Measurements from ENCODE around the gene TMEM232. TPM values are rescaled to one million over a fixed set of nuclear protein-coding genes. Genes with fewer than 3 reads are reported as not detected.

Gene TMEM232
- total and polyA plus RNA-seq, 9 of the 15 experiments (the other 6 are each of a cell fraction or from before 2014, with no cell fraction given): 0.09 to 2.2 (median 0.41) TPM

- Histone ChIP-seq H3K9me3 (replicated peaks; ENCODE audit: control insufficient read depth, insufficient read depth, low read depth, low read length) (no peaks in the 10 kb centered on the region), H3K9me1 (ENCODE audit: control insufficient read depth, insufficient read depth, low read length) (no peaks in the 10 kb centered on the region), H3K36me3 (ENCODE audit: control insufficient read depth, insufficient read depth, low read length) (no peaks in the 10 kb centered on the region), H4K20me1 (replicated peaks; ENCODE audit: control insufficient read depth, insufficient read depth, low read length) (no peaks in the 10 kb centered on the region), H2AFZ (ENCODE audit: low read depth, low read length) (no peak overlapping the region), H3K4me2 (ENCODE audit: insufficient read depth, low read length) (no peak overlapping the region), H3K4me3 (no peak overlapping the region), H3K27ac (ENCODE audit: extremely low read depth, low read depth, low read length) (no peak overlapping the region), H3K27me3 (ENCODE audit: control insufficient read depth in 2 of 2, insufficient read depth in 2 of 2, low read length in 2 of 2) (no peaks in the 10 kb centered on the region), H3K4me1 (replicated peaks in 1 of 2; ENCODE audit: control insufficient read depth in 2 of 2, insufficient read depth in 2 of 2, low read length in 2 of 2) (no peaks in the 10 kb centered on the region), H3K79me2 (ENCODE audit: control insufficient read depth, insufficient read depth, low read length) (no peaks in the 10 kb centered on the region), H3K9ac (ENCODE audit: insufficient read depth in 1 of 2, low read depth in 2 of 2, low read length in 2 of 2) (no peak overlapping the region)
- intact Hi-C loops (cut with micrococcal nuclease): no loop called here
- ChIA-PET POLR2A (no interaction called here), CTCF (ENCODE audit: low intra/inter-chr PET ratio) (no interaction called here)
- in situ Hi-C loops (cut with MboI): no loop called here
- ATAC-seq: no peak
- FAIRE-seq: no peak
- no TSS peak for BruUV-seq (replicated peaks)
- no peak for DNase-seq (ENCODE audit: extremely low read depth in 1 of 4, low spot score in 3 of 4)
- no peak for TF ChIP-seq FUS (optimal IDR thresholded peaks at IDR 0.05; ENCODE audit: low read depth, low read length)
- TF ChIP-seq, protein P1, sequence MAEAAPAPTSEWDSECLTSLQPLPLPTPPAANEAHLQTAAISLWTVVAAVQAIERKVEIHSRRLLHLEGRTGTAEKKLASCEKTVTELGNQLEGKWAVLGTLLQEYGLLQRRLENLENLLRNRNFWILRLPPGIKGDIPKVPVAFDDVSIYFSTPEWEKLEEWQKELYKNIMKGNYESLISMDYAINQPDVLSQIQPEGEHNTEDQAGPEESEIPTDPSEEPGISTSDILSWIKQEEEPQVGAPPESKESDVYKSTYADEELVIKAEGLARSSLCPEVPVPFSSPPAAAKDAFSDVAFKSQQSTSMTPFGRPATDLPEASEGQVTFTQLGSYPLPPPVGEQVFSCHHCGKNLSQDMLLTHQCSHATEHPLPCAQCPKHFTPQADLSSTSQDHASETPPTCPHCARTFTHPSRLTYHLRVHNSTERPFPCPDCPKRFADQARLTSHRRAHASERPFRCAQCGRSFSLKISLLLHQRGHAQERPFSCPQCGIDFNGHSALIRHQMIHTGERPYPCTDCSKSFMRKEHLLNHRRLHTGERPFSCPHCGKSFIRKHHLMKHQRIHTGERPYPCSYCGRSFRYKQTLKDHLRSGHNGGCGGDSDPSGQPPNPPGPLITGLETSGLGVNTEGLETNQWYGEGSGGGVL (CRISPR knock-in tag; IDR thresholded peaks at IDR 0.05): no peak
- no peak for TF ChIP-seq ETV6 (IDR thresholded peaks at IDR 0.05; ENCODE audit: borderline replicate concordance in 1 of 2, low read depth in 2 of 2, low read length in 1 of 2)
- TF ChIP-seq ETV6 (CRISPR knock-in tag; IDR thresholded peaks at IDR 0.05; ENCODE audit: borderline replicate concordance): no peak
- no peak for TF ChIP-seq ZFP1 (CRISPR knock-in tag; IDR thresholded peaks at IDR 0.05)
- no peak for TF ChIP-seq ZNF551 (CRISPR knock-in tag; IDR thresholded peaks at IDR 0.05)
- TF ChIP-seq HCFC1 (IDR thresholded peaks at IDR 0.05; ENCODE audit: low read depth, low read length): no peak
- TF ChIP-seq FOXJ2 (tag; IDR thresholded peaks at IDR 0.05): no peak
- no peak for TF ChIP-seq JUND (IDR thresholded peaks at IDR 0.05; ENCODE audit: borderline replicate concordance, low read depth, low read length)
- TF ChIP-seq JUND (tag; IDR thresholded peaks at IDR 0.05; ENCODE audit: borderline replicate concordance, low read depth, low read length): no peak
- TF ChIP-seq ASH1L (IDR thresholded peaks at IDR 0.05; ENCODE audit: borderline replicate concordance, low read depth, partially characterized antibody): no peak
- peak; percentile 14; the same call in 1 of the 2 replicates for TF ChIP-seq MAFK (IDR thresholded peaks at IDR 0.05; ENCODE audit: low read length)
- TF ChIP-seq ZNF23 (CRISPR knock-in tag; IDR thresholded peaks at IDR 0.05): no peak
- TF ChIP-seq ZNF407 (IDR thresholded peaks at IDR 0.05; ENCODE audit: low read depth): no peak
These were observed 44.5 kb downstream of the TMEM232 start for GRCh38 chr5:110681953-110682352.
